B cell (primary cell): ENCODE data around the gene ZNF385D.

ENCODE experiments used
- EZH2 ChIP-seq: IDR thresholded peaks from 2 replicates; pipeline ENCODE4 v1.6.1; 2012; ENCODE audit warnings: borderline replicate concordance, low read depth, mild to moderate bottlenecking, moderate library complexity, low read length; ENCODE audit not compliant: insufficient read depth, poor library complexity, severe bottlenecking
- TF ChIP-seq, protein P1 (sequence below): fragments of 200-600 bp; IDR thresholded peaks from one replicate; pipeline ENCODE4 v1.8.0; 2022; ENCODE audit warnings: antibody characterized with exemption, mild to moderate bottlenecking

GRCh38 chr3:21705769-21706168 is 45.2 kb downstream of the ZNF385D start:
- TF ChIP-seq, protein P1, sequence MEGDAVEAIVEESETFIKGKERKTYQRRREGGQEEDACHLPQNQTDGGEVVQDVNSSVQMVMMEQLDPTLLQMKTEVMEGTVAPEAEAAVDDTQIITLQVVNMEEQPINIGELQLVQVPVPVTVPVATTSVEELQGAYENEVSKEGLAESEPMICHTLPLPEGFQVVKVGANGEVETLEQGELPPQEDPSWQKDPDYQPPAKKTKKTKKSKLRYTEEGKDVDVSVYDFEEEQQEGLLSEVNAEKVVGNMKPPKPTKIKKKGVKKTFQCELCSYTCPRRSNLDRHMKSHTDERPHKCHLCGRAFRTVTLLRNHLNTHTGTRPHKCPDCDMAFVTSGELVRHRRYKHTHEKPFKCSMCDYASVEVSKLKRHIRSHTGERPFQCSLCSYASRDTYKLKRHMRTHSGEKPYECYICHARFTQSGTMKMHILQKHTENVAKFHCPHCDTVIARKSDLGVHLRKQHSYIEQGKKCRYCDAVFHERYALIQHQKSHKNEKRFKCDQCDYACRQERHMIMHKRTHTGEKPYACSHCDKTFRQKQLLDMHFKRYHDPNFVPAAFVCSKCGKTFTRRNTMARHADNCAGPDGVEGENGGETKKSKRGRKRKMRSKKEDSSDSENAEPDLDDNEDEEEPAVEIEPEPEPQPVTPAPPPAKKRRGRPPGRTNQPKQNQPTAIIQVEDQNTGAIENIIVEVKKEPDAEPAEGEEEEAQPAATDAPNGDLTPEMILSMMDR: no peak
- TF ChIP-seq EZH2: no peak
